HG02973 (cell line): ENCODE measurements around the gene DAPK1.

Source experiments
- ATAC-seq: cut with Tn5 transposase; IDR thresholded peaks from one replicate; pipeline ENCODE4 v1.9.1; 2021; ENCODE audit warnings: moderate library complexity; ENCODE audit not compliant: unreplicated experiment

DAPK1 gene

DNA sequence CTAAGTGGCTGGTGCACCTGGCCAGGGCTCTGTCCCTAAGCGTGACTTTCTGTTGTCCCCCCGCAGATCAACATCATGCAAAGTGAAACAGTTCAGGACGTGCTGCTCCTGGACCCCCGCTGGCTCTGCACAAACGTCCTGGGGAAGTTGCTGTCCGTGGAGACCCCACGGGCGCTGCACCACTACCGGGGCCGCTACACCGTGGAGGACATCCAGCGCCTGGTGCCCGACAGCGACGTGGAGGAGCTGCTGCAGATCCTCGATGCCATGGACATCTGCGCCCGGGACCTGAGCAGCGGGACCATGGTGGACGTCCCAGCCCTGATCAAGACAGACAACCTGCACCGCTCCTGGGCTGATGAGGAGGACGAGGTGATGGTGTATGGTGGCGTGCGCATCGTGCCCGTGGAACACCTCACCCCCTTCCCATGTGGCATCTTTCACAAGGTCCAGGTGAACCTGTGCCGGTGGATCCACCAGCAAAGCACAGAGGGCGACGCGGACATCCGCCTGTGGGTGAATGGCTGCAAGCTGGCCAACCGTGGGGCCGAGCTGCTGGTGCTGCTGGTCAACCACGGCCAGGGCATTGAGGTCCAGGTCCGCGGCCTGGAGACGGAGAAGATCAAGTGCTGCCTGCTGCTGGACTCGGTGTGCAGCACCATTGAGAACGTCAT is 208.5 kb downstream of the DAPK1 start:
- no peak for ATAC-seq

DNA sequence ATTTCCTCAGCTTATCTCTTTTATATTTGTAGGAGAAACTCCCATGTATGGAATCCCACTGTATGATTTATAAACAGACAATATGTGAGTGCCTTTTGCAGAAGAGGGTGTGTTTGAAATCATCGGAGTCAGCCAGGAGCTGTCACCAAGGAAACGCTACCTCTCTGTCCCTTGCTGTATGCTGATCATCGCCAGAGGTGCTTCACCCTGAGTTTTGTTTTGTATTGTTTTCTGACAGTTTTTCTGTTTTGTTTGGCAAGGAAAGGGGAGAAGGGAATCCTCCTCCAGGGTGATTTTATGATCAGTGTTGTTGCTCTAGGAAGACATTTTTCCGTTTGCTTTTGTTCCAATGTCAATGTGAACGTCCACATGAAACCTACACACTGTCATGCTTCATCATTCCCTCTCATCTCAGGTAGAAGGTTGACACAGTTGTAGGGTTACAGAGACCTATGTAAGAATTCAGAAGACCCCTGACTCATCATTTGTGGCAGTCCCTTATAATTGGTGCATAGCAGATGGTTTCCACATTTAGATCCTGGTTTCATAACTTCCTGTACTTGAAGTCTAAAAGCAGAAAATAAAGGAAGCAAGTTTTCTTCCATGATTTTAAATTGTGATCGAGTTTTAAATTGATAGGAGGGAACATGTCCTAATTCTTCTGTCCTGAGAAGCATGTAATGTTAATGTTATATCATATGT is 210.3 kb downstream of the DAPK1 start:
- ATAC-seq: no peak

DNA sequence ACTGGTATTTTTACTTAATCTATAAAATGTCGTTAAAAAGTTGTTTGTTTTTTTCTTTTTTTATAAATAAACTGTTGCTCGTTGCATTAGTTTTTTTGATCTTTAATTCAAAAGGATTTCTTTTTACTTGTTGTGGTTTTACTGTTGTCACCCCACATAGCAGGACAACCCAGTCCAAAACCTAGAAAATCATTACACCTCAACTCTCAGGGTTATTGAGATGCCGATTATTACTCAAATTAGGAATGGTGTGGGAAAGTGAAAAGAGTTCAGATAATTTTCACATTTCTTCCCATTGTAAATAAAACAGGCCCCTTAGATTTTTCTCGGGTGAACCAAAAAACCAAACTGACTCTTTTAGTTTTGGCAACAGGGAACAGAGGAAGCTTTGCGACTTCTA is 210.9 kb downstream of the DAPK1 start:
- ATAC-seq: no peak

DNA sequence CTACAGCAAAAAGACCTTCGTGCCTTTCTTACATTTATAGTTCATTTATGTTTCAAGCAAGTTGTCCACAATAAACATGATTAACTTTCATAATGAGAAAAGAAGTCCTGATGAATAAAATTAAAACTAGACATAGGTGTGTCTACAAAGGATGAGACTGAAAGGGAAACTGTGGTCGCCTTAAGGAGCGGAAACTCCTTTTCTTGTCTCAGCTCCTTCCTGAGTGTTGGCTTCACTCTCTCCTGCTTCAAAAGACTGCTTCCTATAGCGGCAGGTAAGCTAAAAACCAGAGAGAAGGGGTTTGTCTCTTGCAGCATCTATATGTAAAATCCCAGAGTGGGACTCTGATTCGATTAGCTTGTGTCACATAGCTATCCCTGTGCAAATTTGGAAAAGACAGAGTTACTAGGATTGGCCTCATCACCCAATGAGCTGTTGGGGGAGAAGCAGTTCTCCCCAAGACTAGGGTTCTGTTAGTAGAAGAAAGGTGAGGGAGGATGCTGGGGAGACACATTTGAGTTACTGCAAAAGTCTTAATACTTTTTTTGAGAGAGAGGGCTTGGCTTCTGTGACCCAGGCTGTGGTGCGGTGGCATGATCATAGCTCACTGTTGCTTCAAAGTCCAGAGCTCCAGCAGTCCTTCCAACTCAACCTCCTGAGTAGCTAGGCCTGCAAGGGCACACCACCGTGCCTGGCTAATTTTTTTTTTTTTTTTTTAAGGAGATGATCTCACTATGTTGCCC is 211.5 kb downstream of the DAPK1 start:
- ATAC-seq: no peak

DNA sequence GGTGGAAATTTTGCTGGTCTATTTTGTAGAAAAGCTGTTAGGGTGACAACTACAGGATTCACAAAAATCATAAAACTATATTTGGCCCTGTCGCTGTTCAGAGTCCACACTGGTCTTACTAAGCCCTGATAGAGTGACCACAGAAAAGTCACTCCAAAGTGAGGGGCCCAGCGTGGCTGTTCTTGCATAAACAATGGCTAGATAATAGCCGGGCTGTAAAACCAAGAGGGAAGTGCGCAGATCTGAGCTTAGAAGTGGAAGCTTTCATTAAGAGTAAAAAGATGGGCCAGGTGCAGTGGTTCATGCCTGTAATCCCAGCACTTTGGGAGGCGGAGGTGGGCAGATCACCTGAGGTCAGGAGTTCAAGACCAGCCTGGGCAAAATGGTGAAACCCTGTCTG is 212.8 kb downstream of the DAPK1 start:
- no peak for ATAC-seq

DNA sequence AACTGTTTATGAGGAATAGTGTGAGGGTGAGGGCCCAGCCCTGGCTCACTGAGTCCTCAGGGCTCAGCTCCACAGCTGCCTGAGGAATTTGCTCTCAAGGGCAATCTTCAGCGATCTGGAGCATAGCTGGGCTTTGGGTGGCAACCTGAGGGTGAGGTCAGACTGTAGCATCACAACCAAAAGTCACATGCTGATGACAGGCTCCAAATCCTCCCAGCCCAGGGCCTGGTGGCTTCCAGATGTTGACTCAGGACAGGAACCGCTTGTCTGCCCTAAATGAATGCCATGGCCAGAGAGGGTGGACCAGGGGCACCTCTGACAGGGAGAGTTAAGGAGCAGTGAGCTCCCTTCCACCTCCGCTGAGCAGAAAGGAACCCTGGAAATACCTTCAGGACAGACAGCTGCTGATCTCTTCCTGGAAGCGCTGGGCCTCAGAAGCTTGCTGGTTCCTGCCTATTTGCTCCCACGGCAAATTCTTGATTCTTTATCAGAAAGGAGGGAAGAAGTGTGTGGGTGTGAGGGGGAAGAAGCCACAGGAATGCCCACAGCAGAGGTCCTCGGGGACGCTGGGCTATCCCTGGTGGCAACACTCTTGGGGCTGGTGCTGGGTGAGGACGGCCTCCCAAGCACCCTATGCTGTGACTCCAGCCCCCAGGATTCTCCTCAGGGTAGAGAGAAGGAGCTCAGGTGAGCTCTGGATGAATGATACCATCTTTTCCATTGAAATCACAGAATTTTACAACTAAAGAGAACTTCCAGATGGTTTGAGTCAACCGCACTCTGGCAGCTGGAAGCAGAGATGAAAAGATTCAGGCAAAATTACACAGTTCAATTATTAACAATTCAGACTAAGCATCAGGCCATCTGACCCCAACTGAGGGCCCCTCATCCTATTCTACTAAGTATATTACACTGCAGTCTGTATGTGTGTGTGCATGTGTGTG is 214.5 kb downstream of the DAPK1 start:
- no peak for ATAC-seq

DNA sequence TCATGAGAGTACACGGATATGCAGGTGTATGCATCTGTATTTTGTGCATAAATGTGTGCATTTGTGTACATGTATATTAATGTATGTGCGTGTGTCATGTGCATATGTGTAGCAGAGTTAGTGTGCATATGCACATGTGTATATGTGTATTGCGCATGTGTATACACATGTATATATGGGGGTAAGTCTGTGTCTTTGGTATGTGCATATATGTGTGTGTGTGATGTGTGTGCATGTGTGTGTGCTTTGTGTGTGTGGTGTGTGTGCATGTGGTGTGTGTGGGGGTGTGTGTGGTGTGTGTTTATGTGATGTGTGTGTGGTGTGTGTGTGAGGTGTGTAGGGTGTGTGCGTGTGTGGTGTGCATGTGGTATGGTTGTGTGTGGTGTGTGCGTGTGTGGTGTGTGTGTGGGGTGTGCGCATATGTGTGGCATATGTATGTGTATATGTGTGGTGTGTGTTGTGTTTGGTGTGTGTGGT is 215.2 kb downstream of the DAPK1 start:
- ATAC-seq: no peak

DNA sequence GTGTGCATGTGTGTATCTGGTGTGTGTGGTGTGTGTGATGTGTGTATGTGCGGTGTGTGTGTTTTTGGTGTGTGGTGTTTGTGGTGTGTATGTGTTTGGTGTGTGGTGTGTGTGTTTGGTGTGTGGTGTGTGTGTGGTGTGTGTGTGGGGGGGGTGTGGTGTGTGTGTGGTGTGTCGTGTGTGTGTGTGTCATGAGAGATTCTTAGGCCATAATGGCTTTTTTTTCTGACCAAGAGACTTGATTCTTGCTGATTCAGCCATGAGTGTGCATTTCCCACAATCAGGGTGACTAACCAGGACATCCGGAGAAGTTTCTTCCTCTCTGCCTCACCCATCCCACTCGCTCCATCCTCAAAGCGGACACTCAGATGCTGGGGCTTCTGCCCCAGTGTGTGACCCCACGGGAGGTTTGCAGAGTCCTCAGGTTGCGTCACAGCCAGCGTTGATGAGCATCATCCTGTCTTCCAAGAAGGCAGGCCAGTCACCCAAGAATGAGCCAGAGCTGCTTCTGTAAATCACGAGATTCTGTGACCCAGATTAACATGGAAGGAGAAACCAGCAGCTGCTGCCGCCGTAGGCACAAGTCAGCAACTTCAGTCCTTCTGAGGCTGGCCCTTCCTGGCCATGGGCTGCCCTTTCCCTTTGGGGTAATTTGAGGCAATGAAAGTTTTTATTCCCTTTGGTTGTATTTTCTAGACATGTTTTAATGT is 215.8 kb downstream of the DAPK1 start:
- ATAC-seq: no peak

DNA sequence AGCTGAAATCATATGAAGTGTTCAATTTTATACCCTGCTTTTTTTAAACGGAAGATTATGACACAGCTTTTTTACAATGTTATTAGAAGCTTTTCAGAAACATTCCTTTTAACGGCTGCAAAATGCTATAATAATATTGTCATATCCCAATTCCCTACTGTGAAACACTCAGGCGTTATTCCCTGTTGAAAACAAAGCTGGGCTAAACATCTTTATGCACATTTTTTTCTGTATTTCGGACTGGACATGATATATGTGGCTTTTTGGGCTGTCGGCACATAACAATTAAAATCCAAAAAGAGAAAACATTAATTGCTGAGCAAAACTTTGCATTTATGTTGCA is 216.3 kb downstream of the DAPK1 start:
- no peak for ATAC-seq

DNA sequence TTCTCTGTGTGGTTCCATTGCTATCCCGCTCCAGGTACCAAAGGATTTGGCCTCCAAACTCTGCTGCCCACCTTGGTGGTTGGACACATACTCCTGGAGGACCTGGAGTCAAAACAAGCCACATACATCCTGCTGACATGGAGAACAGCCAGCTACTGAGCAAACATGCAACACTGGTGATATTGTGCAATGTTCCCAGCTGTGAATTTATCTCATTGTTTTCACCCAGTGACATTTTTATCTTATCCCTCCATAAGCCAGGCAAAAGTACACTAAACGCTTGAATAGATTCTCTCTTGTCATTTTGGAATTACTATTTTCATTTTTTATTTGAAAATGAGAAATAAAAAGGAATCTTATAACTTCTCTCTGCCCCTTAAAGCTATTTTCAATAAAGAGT is 217.2 kb downstream of the DAPK1 start:
- ATAC-seq: no peak

DNA sequence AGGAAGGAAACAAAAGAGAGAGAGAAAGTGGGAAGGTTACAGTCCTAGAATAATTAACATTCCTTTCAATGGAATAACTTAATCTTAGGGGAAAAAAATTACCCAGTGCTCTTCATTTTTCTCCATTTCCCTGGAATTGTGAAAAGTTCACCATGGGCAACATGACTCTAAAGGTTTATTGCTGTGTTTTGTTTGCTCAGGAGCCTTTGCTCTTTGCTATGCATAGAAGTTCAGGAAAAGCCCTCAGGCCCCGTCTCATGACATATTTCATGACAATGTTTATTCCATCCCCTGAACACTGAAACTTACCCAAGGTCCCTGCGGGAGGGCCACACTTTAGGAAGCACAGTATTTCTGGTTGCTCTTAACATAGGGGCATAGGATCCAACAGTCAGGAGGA is 218.5 kb downstream of the DAPK1 start:
- ATAC-seq: no peak

DNA sequence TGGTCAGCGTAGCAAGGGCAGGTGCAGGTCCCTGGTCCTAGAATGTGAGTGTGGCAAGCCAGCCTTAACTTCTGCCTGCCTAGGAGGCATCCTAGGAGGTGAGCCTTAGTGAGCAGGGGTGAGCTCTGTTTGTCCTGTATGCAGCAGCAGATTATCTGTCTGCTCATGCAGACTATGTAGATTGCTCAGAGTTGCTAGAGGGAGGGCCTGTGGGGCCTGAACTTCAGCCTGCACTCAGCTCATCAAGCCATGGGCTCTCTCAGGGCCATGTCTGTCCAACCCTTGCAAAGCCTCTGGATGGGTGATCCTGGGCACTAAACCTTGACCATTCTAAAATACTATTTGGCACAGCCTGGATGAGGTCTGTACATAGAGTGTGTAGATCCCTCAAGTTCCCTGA is 219.8 kb downstream of the DAPK1 start:
- no peak for ATAC-seq

DNA sequence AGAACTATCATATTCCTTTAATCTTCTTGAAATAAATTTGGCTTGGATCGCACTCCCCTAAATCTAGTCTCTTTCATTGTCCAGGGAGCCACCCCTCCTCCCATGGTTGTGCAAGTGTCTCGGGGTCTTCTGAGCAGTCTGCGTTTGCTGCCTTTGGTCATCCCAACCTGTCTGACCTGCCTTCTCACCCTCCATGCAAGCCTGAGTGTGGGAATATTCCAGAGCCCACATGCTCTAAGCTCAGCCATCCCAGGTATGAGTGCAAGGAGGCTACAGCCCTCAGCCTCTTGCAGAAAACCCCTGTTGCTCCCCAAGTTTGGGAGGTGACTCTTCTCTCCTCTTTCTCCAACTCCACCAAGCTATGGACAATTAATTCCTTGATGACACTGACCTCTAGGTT is 220.6 kb downstream of the DAPK1 start:
- no peak for ATAC-seq

DNA sequence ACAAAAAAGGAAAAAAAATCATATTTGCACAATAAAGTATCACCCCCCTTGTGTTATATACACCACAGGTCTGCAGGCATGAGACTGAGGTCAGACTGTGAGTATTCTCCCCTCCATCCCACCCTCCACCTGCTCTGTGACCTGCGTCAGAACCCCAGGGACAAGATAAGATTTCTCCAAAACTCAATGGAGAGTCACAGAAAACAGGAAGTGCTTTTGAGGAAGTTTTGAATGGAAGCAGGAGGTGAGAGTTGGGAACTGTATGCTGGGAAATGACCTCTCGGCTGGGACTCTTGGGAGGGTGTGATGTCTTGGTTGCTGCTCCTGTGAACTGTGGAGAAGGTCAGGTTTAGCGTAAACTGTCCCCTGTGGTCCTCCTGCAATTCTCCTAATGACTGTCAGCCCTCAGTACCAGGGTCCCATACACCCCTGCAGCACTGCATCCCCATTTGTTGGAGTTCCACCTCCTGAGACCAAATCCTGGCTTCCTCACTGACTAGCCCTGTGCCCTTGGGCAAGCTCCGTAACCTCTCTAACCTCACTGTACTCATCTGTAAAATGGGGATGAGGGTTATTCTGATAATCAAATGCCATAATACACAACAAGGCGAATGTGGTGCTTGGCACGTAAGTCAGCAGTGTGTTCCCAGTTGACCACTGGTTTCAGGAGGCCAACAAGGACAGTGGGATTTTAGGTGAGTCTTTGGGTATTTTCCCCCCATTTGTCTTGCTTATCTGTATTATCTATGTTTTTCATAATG is 221.4 kb downstream of the DAPK1 start:
- no peak for ATAC-seq

DNA sequence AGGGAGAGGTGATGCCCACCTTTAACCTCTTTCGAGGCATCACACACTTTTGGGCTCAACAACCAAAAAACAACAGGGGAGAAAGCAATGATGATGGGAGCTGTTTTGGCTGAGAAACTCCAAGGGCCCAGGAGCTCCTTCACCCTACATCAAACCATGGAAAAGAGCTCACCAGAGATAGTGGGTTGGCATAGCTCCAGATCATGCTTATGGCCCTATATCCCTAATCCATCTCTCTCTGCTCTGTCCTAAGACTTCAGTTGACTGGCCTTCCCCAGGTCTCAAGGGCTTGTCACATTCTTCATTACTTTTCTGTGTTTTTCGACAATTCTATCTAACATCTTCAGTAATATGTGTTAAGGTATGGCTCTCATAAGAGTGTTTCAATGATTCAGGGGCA is 222.5 kb downstream of the DAPK1 start:
- ATAC-seq: no peak

DNA sequence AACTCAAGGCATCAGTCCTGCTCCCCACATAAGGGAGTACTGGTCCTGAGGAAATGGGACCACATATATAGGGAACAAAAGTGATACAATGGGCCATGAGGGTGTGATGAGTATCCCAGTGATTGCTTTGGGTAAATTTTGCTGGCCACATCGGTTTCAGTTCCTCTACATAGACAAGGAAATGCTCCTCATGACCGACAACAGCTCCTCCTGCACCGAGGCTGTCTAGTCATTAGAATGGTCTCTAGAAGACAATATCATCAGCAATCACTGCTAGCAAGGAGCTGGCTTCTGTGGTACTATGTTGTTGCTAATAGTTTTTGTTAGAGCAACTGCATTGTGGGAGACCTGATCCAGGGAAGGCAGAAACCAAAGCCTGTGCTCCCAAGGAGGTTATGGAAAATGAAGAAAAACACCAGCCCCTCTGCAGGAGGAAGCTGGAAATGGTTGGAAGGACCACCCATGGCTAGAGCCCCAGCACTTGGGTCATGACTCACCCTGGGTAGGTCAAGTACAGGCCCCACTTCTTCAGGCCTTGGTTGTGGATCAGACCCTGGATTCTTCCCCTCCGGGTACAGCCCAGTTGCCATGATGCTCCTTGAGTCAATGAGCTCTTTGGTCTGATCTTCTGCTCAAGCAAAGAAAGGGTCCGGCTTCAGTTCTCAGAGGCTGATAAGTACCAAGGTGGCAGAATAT is 224.9 kb downstream of the DAPK1 start:
- no peak for ATAC-seq

DNA sequence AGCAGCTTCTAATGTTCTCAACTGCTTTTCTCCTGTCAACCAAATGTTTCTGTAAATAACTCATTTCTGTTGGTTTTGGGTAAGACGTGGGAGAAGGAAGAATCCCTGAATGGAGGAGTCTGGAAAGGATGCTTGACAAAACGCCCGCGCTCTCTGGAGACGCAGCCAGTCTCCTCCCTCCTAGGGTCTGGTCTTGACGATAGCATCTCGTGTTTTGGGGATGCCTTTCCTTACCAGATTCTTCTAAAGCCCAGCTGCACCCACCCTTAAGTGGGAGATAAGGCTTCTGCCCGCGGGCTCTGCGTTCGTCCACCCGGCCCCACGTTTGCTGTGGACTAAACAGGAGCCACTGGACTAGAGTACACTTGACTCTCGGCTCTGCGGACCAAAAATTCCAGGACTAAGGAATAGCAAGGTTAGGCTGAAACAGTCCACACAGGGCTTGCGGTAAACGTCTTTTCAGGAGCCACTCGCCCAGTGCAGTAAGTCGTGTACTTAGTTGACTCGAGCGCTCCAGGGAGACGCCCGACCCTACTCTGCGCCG is 227.8 kb downstream of the DAPK1 start:
- no peak for ATAC-seq

DNA sequence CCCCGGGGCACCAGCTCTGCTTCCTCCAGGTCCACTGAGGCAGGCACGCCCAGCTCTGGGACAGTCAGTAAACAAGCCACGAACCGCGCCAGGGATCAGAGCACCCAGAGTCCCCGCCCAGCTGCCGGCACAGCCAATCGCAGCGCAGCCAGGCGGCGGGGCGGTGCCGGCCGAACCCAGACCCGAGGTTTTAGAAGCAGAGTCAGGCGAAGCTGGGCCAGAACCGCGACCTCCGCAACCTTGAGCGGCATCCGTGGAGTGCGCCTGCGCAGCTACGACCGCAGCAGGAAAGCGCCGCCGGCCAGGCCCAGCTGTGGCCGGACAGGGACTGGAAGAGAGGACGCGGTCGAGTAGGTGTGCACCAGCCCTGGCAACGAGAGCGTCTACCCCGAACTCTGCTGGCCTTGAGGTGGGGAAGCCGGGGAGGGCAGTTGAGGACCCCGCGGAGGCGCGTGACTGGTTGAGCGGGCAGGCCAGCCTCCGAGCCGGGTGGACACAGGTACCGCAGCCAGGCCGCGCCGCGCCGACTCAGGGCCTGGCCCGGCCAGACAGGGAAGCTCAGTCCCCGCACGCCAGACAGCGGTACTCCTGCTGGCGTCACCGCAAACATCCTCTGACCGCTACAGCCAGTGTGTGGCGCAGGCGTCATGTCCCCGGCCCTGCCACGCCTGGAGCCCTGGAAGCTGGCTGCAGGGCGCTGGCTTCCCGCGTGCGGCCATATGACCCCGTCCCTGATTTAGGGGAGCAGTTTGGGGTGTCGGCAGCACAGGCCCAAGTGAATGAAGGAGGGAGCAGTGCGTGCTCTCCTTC is 228.4 kb downstream of the DAPK1 start, which contains the start of gene CTSL:
TSS of gene CTSL (plus strand) at position 220 of the 810 bp plus-strand sequence. CDS start 1,485 bp downstream, outside the sequence.
- no peak for ATAC-seq
